H1 (cell line): ENCODE measurements around the gene MACROD2. TPM values are rescaled to one million over a fixed set of nuclear protein-coding genes. Genes with fewer than 3 reads are reported as not detected.

Experiments used
- CHD2 ChIP-seq: IDR thresholded peaks from 2 replicates; pipeline ENCODE4 v1.6.1; 2012; ENCODE audit warnings: low read length, improper control_type of control experiment
- CREB1 ChIP-seq: IDR thresholded peaks from 2 replicates; pipeline ENCODE4 v1.6.1; 2012; ENCODE audit warnings: inconsistent platforms
- EGR1 ChIP-seq: IDR thresholded peaks from 2 replicates; pipeline ENCODE4 v1.6.1; 2011; ENCODE audit warnings: low read depth, low read length, borderline replicate concordance
- JUND ChIP-seq: IDR thresholded peaks from 2 replicates; pipeline ENCODE4 v1.6.1; 2011; ENCODE audit warnings: mild to moderate bottlenecking, improper control_type of control experiment, low read length
- KDM4A ChIP-seq: IDR thresholded peaks from one replicate; pipeline ENCODE4 v1.7.1; 2012; ENCODE audit warnings: low read depth, mild to moderate bottlenecking, moderate library complexity, low read length, inconsistent platforms; ENCODE audit not compliant: severe bottlenecking
- SIN3A ChIP-seq, 2 experiments: IDR thresholded peaks in 1 of 2; conservative IDR thresholded peaks in 1 of 2; 2 replicates each; pipeline ENCODE4 v1.6.1; 2011 to 2012; ENCODE audit warnings: low read length in 2 of 2, improper control_type of control experiment in 1 of 2, low read depth in 1 of 2, mild to moderate bottlenecking in 1 of 2
- SP2 ChIP-seq: IDR thresholded peaks from 2 replicates; pipeline ENCODE4 v1.6.1; 2012; ENCODE audit warnings: mild to moderate bottlenecking, low read length, inconsistent platforms
- TAF1 ChIP-seq: IDR thresholded peaks from 2 replicates; pipeline ENCODE4 v1.6.1; 2011; ENCODE audit warnings: mild to moderate bottlenecking, low read depth, low read length
- TAF7 ChIP-seq: optimal IDR thresholded peaks from 2 replicates; pipeline ENCODE3; 2011; ENCODE audit warnings: low read depth, mild to moderate bottlenecking, inconsistent platforms, low read length, moderate library complexity, borderline replicate concordance
- TBP ChIP-seq: IDR thresholded peaks from 2 replicates; pipeline ENCODE4 v1.6.1; 2011; ENCODE audit warnings: low read depth, low read length, improper control_type of control experiment
- ZNF274 ChIP-seq: IDR thresholded peaks from 2 replicates; pipeline ENCODE4 v1.7.0; 2012; ENCODE audit warnings: low read length, borderline replicate concordance; ENCODE audit errors: extremely low read depth
- polyA plus RNA-seq, 7 experiments: library from polyadenylated mRNA; depleted of rRNA in 3 of 7; stranded (reverse) in 5 of 7; unstranded in 2 of 7; fragments of >200 nt in 5 of 7; fragments of 200-250 nt in 2 of 7; gene quantifications; 1 replicate in 5 of 7; 2 replicates in 1 of 7; 4 replicates in 1 of 7; pipeline versions ENCODE4 v1.2.1 to v1.2.3, GENCODE V29; 2011 to 2013; ENCODE audit warnings: missing spikeins in 2 of 7, mixed read lengths in 2 of 7
- total RNA-seq: library from RNA; stranded (reverse); fragmentation: NEBNext Ultra II Directional; extraction: Animal tissue kit (Norgen Biotek cat#: 25700); gene quantifications from 2 replicates; pipeline ENCODE4 v1.2.1, GENCODE V29; 2021
- TF ChIP-seq, protein P1 (sequence below): fragments of 300-600 bp; sonication (generic); IDR thresholded peaks from 2 replicates; pipeline ENCODE4 v1.7.1; 2012; ENCODE audit warnings: low read length, moderate library complexity, mild to moderate bottlenecking, inconsistent platforms; ENCODE audit not compliant: insufficient replicate concordance
- TF ChIP-seq, protein P2 (sequence below): IDR thresholded peaks from 2 replicates; pipeline ENCODE4 v1.6.1; 2012; ENCODE audit warnings: inconsistent platforms

Gene MACROD2
- total and polyA plus RNA-seq, 2 of the 8 experiments (the other 6 are each of a cell fraction or from before 2014, with no cell fraction given) = 0.70 to 3.9 TPM

DNA sequence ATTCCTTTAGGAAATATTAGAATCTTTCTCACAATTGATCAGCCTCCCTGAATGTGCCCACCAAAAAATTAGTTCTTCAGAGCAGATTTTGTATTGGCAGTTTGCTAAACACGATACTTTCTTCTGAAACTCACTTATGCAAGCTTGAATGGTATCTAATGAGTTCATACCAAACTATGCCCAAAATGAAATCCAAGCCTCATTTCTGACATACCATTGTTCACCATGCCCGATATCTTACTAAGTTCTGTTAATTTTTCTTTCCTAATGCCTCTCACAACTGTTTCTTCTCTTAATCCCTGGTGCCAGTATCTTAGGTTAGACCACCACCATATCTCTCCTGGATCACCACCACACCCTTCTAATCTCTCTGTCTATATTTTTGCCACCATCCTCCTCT lies 1822.0 kb downstream of the MACROD2 start (continued):
- TF ChIP-seq, protein P1, sequence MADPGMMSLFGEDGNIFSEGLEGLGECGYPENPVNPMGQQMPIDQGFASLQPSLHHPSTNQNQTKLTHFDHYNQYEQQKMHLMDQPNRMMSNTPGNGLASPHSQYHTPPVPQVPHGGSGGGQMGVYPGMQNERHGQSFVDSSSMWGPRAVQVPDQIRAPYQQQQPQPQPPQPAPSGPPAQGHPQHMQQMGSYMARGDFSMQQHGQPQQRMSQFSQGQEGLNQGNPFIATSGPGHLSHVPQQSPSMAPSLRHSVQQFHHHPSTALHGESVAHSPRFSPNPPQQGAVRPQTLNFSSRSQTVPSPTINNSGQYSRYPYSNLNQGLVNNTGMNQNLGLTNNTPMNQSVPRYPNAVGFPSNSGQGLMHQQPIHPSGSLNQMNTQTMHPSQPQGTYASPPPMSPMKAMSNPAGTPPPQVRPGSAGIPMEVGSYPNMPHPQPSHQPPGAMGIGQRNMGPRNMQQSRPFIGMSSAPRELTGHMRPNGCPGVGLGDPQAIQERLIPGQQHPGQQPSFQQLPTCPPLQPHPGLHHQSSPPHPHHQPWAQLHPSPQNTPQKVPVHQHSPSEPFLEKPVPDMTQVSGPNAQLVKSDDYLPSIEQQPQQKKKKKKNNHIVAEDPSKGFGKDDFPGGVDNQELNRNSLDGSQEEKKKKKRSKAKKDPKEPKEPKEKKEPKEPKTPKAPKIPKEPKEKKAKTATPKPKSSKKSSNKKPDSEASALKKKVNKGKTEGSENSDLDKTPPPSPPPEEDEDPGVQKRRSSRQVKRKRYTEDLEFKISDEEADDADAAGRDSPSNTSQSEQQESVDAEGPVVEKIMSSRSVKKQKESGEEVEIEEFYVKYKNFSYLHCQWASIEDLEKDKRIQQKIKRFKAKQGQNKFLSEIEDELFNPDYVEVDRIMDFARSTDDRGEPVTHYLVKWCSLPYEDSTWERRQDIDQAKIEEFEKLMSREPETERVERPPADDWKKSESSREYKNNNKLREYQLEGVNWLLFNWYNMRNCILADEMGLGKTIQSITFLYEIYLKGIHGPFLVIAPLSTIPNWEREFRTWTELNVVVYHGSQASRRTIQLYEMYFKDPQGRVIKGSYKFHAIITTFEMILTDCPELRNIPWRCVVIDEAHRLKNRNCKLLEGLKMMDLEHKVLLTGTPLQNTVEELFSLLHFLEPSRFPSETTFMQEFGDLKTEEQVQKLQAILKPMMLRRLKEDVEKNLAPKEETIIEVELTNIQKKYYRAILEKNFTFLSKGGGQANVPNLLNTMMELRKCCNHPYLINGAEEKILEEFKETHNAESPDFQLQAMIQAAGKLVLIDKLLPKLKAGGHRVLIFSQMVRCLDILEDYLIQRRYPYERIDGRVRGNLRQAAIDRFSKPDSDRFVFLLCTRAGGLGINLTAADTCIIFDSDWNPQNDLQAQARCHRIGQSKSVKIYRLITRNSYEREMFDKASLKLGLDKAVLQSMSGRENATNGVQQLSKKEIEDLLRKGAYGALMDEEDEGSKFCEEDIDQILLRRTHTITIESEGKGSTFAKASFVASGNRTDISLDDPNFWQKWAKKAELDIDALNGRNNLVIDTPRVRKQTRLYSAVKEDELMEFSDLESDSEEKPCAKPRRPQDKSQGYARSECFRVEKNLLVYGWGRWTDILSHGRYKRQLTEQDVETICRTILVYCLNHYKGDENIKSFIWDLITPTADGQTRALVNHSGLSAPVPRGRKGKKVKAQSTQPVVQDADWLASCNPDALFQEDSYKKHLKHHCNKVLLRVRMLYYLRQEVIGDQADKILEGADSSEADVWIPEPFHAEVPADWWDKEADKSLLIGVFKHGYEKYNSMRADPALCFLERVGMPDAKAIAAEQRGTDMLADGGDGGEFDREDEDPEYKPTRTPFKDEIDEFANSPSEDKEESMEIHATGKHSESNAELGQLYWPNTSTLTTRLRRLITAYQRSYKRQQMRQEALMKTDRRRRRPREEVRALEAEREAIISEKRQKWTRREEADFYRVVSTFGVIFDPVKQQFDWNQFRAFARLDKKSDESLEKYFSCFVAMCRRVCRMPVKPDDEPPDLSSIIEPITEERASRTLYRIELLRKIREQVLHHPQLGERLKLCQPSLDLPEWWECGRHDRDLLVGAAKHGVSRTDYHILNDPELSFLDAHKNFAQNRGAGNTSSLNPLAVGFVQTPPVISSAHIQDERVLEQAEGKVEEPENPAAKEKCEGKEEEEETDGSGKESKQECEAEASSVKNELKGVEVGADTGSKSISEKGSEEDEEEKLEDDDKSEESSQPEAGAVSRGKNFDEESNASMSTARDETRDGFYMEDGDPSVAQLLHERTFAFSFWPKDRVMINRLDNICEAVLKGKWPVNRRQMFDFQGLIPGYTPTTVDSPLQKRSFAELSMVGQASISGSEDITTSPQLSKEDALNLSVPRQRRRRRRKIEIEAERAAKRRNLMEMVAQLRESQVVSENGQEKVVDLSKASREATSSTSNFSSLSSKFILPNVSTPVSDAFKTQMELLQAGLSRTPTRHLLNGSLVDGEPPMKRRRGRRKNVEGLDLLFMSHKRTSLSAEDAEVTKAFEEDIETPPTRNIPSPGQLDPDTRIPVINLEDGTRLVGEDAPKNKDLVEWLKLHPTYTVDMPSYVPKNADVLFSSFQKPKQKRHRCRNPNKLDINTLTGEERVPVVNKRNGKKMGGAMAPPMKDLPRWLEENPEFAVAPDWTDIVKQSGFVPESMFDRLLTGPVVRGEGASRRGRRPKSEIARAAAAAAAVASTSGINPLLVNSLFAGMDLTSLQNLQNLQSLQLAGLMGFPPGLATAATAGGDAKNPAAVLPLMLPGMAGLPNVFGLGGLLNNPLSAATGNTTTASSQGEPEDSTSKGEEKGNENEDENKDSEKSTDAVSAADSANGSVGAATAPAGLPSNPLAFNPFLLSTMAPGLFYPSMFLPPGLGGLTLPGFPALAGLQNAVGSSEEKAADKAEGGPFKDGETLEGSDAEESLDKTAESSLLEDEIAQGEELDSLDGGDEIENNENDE = no peak
- TF ChIP-seq, protein P2, sequence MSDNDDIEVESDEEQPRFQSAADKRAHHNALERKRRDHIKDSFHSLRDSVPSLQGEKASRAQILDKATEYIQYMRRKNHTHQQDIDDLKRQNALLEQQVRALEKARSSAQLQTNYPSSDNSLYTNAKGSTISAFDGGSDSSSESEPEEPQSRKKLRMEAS = no peak
- TF ChIP-seq SP2 = no peak
- TF ChIP-seq ZNF274 = no peak
- no peak for TF ChIP-seq JUND
- no peak for TF ChIP-seq TAF1
- no peak for TF ChIP-seq CREB1
- no peak for TF ChIP-seq SIN3A (conservative IDR thresholded peaks at IDR 0.05 in 1 of 2, IDR thresholded peaks at IDR 0.05 in 1 of 2; ENCODE audit: low read depth in 1 of 2, low read length in 2 of 2)
- no peak for TF ChIP-seq EGR1
- TF ChIP-seq TAF7 = no peak
- TF ChIP-seq KDM4A = no peak
- no peak for TF ChIP-seq TBP
- no peak for TF ChIP-seq CHD2
